Measurements from ENCODE around the gene SRGAP3. TPM values are rescaled to one million over a fixed set of nuclear protein-coding genes. Genes with fewer than 3 reads are reported as not detected.

Gene SRGAP3
- total RNA-seq, 6 experiments from 2014 or later = 1.8 to 5.2 (median 3.1) TPM

DNA sequence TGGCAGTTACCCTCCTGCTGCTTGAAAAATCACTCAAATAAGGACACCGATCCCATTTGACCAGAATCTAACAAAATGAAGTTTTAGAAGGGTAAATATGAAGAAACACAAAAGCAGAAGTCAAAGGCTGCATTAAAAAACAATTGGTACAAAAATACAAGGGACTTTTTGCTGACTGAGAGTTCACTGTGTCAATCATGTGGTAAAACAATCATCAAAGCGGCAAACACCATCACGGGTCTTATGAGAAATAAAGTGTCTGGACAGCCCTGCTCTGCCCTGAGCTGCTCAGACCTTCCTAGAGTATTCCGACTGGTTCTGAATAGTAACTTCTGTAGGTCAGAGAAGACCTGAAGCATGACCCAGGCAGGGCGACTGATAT is 148.9 kb downstream of the SRGAP3 start:
- WGBS (ENCODE audit: insufficient coverage, low coverage, low lambda C conversion rate, missing lambda C conversion rate) = 55% methylated on average over 5 of the region's 5 CpGs
- Histone ChIP-seq H3K9me3 (no peaks in the 10 kb centered on the region), H3K4me1 (no peaks in the 10 kb centered on the region), H3K27ac (no peak overlapping the region), H3K27me3 (no peaks in the 10 kb centered on the region), H3K36me3 (no peaks in the 10 kb centered on the region), H3K4me3 (no peak overlapping the region)
- DNase-seq = no peak
- ATAC-seq = peak in 3 of 4 donors; percentile 23 to 51 (median 36)
- intact Hi-C loops (cut with DNase I) = no loop called here
- TF ChIP-seq POLR2A (IDR thresholded peaks at IDR 0.05) = no peak
- TF ChIP-seq, protein P1, sequence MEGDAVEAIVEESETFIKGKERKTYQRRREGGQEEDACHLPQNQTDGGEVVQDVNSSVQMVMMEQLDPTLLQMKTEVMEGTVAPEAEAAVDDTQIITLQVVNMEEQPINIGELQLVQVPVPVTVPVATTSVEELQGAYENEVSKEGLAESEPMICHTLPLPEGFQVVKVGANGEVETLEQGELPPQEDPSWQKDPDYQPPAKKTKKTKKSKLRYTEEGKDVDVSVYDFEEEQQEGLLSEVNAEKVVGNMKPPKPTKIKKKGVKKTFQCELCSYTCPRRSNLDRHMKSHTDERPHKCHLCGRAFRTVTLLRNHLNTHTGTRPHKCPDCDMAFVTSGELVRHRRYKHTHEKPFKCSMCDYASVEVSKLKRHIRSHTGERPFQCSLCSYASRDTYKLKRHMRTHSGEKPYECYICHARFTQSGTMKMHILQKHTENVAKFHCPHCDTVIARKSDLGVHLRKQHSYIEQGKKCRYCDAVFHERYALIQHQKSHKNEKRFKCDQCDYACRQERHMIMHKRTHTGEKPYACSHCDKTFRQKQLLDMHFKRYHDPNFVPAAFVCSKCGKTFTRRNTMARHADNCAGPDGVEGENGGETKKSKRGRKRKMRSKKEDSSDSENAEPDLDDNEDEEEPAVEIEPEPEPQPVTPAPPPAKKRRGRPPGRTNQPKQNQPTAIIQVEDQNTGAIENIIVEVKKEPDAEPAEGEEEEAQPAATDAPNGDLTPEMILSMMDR (IDR thresholded peaks at IDR 0.05) = no peak

DNA sequence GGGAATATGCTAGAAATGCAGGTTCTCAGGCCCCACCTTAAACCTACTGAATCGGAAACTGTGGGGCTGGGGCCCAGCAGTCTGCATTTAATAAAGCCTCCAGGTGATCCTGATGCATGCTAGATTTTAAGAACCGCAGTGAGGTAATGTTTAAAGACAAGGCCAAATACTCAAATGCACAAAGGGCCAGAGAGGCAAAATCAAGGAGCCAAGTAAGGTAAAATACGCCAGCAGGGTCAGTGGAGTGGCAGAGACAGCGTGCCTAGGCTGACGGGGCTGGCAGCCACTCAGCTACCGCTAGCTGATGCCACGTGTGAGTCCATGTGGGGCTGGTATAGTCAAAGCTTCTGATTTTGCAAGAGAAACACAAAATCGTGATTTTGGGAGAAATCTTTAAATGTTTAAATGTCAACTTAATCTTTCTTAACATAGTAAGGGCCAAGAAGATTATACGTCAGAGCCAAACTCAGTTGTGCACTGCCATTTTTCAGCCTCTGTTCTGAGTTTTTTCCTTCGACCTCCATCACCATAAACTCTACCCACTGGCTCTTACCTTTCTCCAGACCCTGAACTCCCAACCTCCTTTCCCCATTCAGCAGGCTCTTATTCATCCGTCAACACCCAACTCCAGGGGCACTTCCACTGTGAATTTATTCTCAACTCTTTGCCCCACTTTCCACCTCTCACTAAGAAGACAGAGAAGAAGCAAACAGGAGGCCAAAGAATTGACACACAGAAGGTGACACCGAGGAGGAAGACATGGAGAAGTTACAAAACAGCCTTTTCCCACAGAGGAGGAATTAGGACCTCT is 149.5 kb downstream of the SRGAP3 start:
- ATAC-seq (no peak), DNase-seq (no peak)
- Histone ChIP-seq H3K4me3 (no peak overlapping the region), H3K27ac (no peak overlapping the region), H3K27me3 (no peaks in the 10 kb centered on the region), H3K36me3 (no peaks in the 10 kb centered on the region), H3K4me1 (no peaks in the 10 kb centered on the region), H3K9me3 (no peaks in the 10 kb centered on the region)
- WGBS (ENCODE audit: insufficient coverage, low coverage, low lambda C conversion rate, missing lambda C conversion rate) = 79% methylated on average over 12 of the region's 12 CpGs
- intact Hi-C loops (cut with DNase I) = no loop called here
- TF ChIP-seq, protein P1 (IDR thresholded peaks at IDR 0.05) = no peak
- TF ChIP-seq POLR2A (IDR thresholded peaks at IDR 0.05) = no peak

DNA sequence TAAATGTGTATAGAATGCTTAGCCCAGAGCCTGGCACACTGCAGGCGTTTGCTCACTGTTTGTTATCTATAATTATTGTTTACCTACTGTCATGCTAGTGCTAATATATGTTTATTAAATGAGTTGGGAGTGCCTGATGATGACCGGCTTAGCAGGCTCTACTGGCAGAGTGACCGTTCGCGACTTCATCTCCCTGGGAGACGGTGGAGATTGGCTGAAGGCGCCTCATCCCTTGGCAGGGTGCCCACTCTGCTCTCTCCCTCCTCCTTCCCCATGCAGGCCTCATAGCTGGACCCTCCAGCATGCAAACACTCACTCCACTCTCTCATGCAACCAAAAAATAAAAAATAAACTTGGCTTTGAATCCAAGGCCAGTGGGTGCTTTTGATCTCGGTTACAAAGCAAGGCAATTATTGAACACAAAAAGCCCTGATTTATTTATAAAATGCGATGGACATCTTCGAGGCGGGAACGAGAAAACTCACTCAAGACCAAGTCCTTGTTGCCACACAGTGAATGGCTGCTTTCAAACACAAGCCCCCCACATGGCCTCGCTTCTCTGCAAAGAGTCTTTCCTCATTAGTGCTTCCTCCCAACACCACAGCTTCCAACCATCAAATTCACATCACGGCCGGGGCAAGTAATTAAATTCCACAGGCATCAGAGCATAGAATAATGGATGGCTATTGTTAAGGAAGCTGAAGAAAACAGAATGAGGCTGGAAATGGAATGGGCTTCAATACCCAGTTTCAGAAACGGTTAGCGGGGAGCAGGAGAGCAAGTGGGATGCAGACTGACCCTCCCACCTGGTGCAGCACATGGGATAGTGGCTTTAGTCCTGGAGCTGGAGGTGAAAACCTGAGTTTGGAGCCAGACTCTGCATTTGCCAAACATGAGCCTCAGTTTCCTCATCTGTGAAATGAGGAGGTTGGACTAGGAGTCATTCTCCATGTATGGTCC is 150.4 kb downstream of the SRGAP3 start:
- no peaks in the 10 kb centered on the region for H3K36me3 ChIP-seq
- no peak for ATAC-seq
- 73% methylated on average over 15 of the region's 17 CpGs for WGBS (ENCODE audit: insufficient coverage, low coverage, low lambda C conversion rate, missing lambda C conversion rate)
- H3K27ac ChIP-seq = no peak overlapping the region
- no peak for DNase-seq
- intact Hi-C loops (cut with DNase I) = no loop called here
- H3K9me3 ChIP-seq = no peaks in the 10 kb centered on the region
- no peaks in the 10 kb centered on the region for H3K27me3 ChIP-seq
- H3K4me3 ChIP-seq = no peak overlapping the region
- H3K4me1 ChIP-seq = no peaks in the 10 kb centered on the region
- no peak for TF ChIP-seq POLR2A (IDR thresholded peaks at IDR 0.05)
- TF ChIP-seq, protein P1 (IDR thresholded peaks at IDR 0.05) = no peak

DNA sequence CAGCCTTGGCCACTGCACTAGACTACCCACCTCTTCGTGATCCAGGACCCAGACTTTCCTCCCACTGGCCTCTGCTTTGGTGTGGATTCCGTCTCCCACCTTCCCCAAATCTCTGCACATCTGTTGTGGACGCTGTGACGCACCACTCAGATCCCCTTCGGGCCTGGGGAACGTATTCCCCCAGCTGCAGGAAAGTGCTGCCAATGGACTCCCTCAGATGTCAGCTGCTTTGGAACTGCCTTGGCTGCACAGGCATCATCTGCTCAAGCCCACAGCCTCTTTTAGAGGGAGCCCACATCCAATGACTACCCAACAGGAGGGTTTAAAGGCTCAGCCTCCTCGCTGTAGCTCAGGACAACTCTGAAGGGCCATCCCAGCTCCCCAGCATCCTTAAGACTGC is 152.0 kb downstream of the SRGAP3 start:
- no peak for DNase-seq
- ATAC-seq = no peak
- 76% methylated on average over 5 of the region's 7 CpGs for WGBS (ENCODE audit: insufficient coverage, low coverage, low lambda C conversion rate, missing lambda C conversion rate)

More for the DNA sequence above, 152.0 kb downstream of the SRGAP3 start:
- intact Hi-C loops (cut with DNase I) = no loop called here
- no peaks in the 10 kb centered on the region for H3K9me3 ChIP-seq
- no peaks in the 10 kb centered on the region for H3K27me3 ChIP-seq
- TF ChIP-seq POLR2A (IDR thresholded peaks at IDR 0.05) = no peak
- TF ChIP-seq, protein P1 (IDR thresholded peaks at IDR 0.05) = no peak
- H3K4me1 ChIP-seq = no peaks in the 10 kb centered on the region
- no peaks in the 10 kb centered on the region for H3K36me3 ChIP-seq
- H3K4me3 ChIP-seq = no peak overlapping the region
- H3K27ac ChIP-seq = no peak overlapping the region
